D721Med (cell line): ENCODE results near the gene LRRC53.

Experiments
- DNase-seq: peaks from one replicate; pipeline ENCODE4 v3.0.0; 2011; ENCODE audit warnings: low spot score; ENCODE audit not compliant: insufficient read length
- FAIRE-seq: peaks from 2 replicates; lab custom pipeline; 2011; peaks lifted over from hg19 to GRCh38; lab: Jason Lieb, UNC
- CTCF ChIP-seq: IDR thresholded peaks from 2 replicates; pipeline ENCODE4 v1.5.1; 2012; ENCODE audit warnings: mild to moderate bottlenecking, control low read depth; ENCODE audit not compliant: insufficient read depth; ENCODE audit errors: missing control alignments

The LRRC53 gene

GRCh38 chr1:74513411-74514300 is 1.2 kb upstream of the LRRC53 start:
- no peak for TF ChIP-seq CTCF
- DNase-seq (no peak), FAIRE-seq (no peak)

GRCh38 chr1:74508449-74508848 is 4.0 kb downstream of the LRRC53 start:
- TF ChIP-seq CTCF: no peak
- no peak for FAIRE-seq
- DNase-seq: no peak

- TF ChIP-seq CTCF: no peak
- peak; percentile 96 for FAIRE-seq
- DNase-seq: no peak
These were observed 6.3 kb downstream of the LRRC53 start for GRCh38 chr1:74505928-74506710.

- TF ChIP-seq CTCF: no peak
- FAIRE-seq (peak; percentile 74), DNase-seq (no peak)
These were observed 7.4 kb downstream of the LRRC53 start for GRCh38 chr1:74504933-74505512.

- FAIRE-seq: peak; percentile 81
- no peak for DNase-seq
- peak; percentile 93 for TF ChIP-seq CTCF
These were observed 8.1 kb downstream of the LRRC53 start for GRCh38 chr1:74504125-74504932.

- no peak for TF ChIP-seq CTCF
- FAIRE-seq: no peak
- no peak for DNase-seq
These were observed 9.6 kb downstream of the LRRC53 start for GRCh38 chr1:74502858-74503257.
